CD8-positive, alpha-beta memory T cell (primary cell): Measurements from ENCODE around the gene CDH23. TPM values are rescaled to one million over a fixed set of nuclear protein-coding genes. Genes with fewer than 3 reads are reported as not detected.
A peak's percentile ranks its signal among the peaks of the same experiment; 100 is the strongest.

Experiments
- CTCF ChIA-PET: fragments of 350-600 bp; sonication (Branson Sonifier 250); formaldehyde crosslinking; loops from one replicate; lab custom pipeline; 2021; ENCODE audit warnings: antibody characterized with exemption; lab: Charles Lee
- POLR2A ChIA-PET: fragments of 350-600 bp; sonication (Branson Sonifier 250); formaldehyde crosslinking; loops from one replicate; lab custom pipeline; 2021; ENCODE audit warnings: antibody characterized with exemption; lab: Charles Lee
- DNase-seq, 5 donors: peaks; one replicate each; pipeline versions ENCODE4 v3.0.0 to v3.0.0-alpha.2; 2020 to 2022; ENCODE audit warnings: mixed read lengths in 1 of 5
- H3K27ac ChIP-seq: one replicate; pipeline ENCODE4 v1.7.0; 2013; ENCODE audit warnings: low read depth, mild to moderate bottlenecking, low read length, moderate library complexity
- H3K27me3 ChIP-seq: 2 replicates; pipeline ENCODE4 v1.7.0; 2013; ENCODE audit warnings: low read length, mild to moderate bottlenecking; ENCODE audit not compliant: insufficient read depth, poor library complexity, severe bottlenecking
- H3K36me3 ChIP-seq: 2 replicates; pipeline ENCODE4 v1.7.0; 2013; ENCODE audit warnings: mild to moderate bottlenecking, low read length, moderate library complexity; ENCODE audit not compliant: insufficient read depth
- H3K4me1 ChIP-seq: 2 replicates; pipeline ENCODE4 v1.7.0; 2013; ENCODE audit warnings: mild to moderate bottlenecking, low read length, moderate library complexity; ENCODE audit not compliant: insufficient read depth
- H3K4me3 ChIP-seq: 2 replicates; pipeline ENCODE4 v1.7.0; 2013; ENCODE audit warnings: mild to moderate bottlenecking, low read length
- H3K9me3 ChIP-seq: 2 replicates; pipeline ENCODE4 v1.7.0; 2013; ENCODE audit warnings: mild to moderate bottlenecking, low read length
- H3K27ac Mint-ChIP-seq, 8 donors: one replicate each; pipeline ENCODE4 v1.8.0; 2020 to 2021; ENCODE audit warnings: mixed read lengths in 8 of 8, mild to moderate bottlenecking in 6 of 8, inconsistent platforms in 3 of 8, moderate library complexity in 3 of 8
- H3K27me3 Mint-ChIP-seq, 2 donors: one replicate each; pipeline ENCODE4 v1.8.0; 2020 to 2021; ENCODE audit warnings: mixed read lengths in 2 of 2, mild to moderate bottlenecking in 1 of 2, moderate library complexity in 1 of 2
- H3K36me3 Mint-ChIP-seq, 3 donors: one replicate each; pipeline ENCODE4 v1.8.0; 2020 to 2021; ENCODE audit warnings: mixed read lengths in 3 of 3, inconsistent platforms in 1 of 3, mild to moderate bottlenecking in 1 of 3
- H3K4me1 Mint-ChIP-seq, 3 donors: one replicate each; pipeline ENCODE4 v1.8.0; 2020 to 2021; ENCODE audit warnings: mixed read lengths in 3 of 3, inconsistent platforms in 1 of 3, mild to moderate bottlenecking in 1 of 3
- H3K4me3 Mint-ChIP-seq, 7 donors: one replicate each; pipeline ENCODE4 v1.8.0; 2020 to 2021; ENCODE audit warnings: mixed read lengths in 7 of 7, mild to moderate bottlenecking in 6 of 7, moderate library complexity in 4 of 7, inconsistent platforms in 2 of 7
- H3K9me3 Mint-ChIP-seq, 5 donors: one replicate each; pipeline ENCODE4 v1.8.0; 2020 to 2022; ENCODE audit warnings: mixed read lengths in 5 of 5, mild to moderate bottlenecking in 3 of 5, moderate library complexity in 2 of 5, inconsistent platforms in 1 of 5
- polyA plus RNA-seq: library from polyadenylated mRNA; unstranded; fragments of 300-500 nt; fragmentation: Illumina TruSeq; gene quantifications from one replicate; pipeline ENCODE4 v1.2.3, GENCODE V29; 2021
- total RNA-seq, 2 experiments: library from RNA; stranded (reverse); gene quantifications; one replicate each; pipeline ENCODE4 v1.2.3, GENCODE V29; 2021

CDH23 gene
- total and polyA plus RNA-seq, 3 experiments from 2014 or later = 0.74 to 2.0 (median 0.78) TPM

DNA sequence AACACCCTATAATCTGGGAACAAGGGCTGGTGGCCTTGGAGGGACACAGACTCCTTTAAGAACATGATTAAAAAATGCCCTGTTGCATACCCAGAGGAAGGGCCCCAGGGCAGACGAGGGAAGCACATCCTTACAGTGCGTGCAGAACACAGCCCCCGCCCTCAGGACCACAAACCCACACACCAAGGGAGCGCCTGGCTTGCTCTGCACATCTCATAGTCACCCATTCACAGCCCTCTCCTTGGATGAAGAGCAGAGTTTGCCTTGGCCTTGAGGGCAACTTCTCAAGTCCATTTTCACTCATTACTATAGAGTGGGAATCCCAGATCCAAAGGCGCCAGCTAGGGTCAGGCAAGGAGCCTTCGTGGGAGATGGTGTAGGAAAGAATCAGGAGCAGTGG is 382.9 kb downstream of the CDH23 start:
- Mint-ChIP-seq H3K27ac (no peak overlapping the region), H3K27me3 (no peaks in the 10 kb centered on the region), H3K9me3 (no peaks in the 10 kb centered on the region), H3K4me1 (peaks cover 18 to 37% (median 22%) of the 10 kb centered on the region in 3 donors), H3K36me3 (peaks cover 0 to 5% (median 0%) of the 10 kb centered on the region in 3 donors), H3K4me3 (no peak overlapping the region)
- no peaks in the 10 kb centered on the region for H3K9me3 ChIP-seq
- DNase-seq = peak in 1 of 5 donors; percentile 30
- H3K27me3 ChIP-seq = no peaks in the 10 kb centered on the region
- no peak overlapping the region for H3K27ac ChIP-seq
- no peak overlapping the region for H3K4me3 ChIP-seq
- ChIA-PET CTCF (no interaction called here), POLR2A (no interaction called here)
- peaks cover 21% of the 10 kb centered on the region for H3K4me1 ChIP-seq
- no peaks in the 10 kb centered on the region for H3K36me3 ChIP-seq

DNA sequence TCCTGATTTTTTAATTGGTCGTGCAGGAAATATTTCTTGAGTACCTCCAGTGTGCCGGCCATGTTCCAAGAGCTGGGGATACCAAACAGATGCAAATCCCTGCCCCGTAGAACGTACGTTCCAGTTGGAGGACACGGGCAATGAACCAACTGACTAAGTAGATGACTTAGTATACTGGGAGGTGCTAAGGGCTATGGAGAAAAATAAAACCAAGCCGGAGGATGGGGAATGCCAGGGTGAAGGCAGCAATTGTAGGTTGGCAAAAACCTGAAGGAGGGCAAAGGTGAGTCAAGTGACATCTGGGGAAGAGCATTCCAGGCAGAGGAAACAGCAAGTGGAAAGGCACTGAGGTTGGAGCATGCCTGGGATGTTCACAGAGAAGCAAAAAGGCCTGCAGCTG is 383.4 kb downstream of the CDH23 start:
- ChIA-PET POLR2A (no interaction called here), CTCF (no interaction called here)
- peak in 1 of 5 donors; percentile 14 for DNase-seq
- no peak overlapping the region for H3K4me3 Mint-ChIP-seq
- no peaks in the 10 kb centered on the region for H3K9me3 Mint-ChIP-seq
- no peak overlapping the region for H3K4me3 ChIP-seq
- H3K27me3 Mint-ChIP-seq = no peaks in the 10 kb centered on the region
- no peaks in the 10 kb centered on the region for H3K9me3 ChIP-seq
- H3K4me1 Mint-ChIP-seq = peaks cover 15 to 32% (median 21%) of the 10 kb centered on the region in 3 donors
- peaks cover 16% of the 10 kb centered on the region for H3K4me1 ChIP-seq
- no peak overlapping the region for H3K27ac Mint-ChIP-seq
- H3K36me3 ChIP-seq = no peaks in the 10 kb centered on the region
- H3K27me3 ChIP-seq = no peaks in the 10 kb centered on the region
- H3K27ac ChIP-seq = no peak overlapping the region
- peaks cover 0 to 5% (median 0%) of the 10 kb centered on the region in 3 donors for H3K36me3 Mint-ChIP-seq

DNA sequence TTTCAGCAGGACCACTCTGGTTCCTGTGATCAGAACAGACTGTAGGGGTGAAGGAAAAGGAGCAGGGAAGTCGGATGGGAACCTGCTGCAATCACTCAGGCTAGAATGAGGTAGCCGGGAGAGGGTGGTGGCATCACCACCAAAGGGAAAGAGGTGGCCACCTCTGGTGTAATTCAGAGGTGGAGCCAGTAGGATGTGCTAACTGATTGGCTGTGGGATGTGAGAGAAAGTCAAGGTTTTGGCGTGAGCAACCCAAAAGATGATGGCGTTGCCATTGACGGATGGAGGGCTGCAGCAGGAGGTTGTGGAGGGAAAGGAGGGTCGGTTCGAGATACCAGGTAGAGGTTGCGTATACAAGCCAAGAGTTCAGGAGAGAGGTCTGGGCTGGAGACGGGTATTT is 384.0 kb downstream of the CDH23 start:
- Mint-ChIP-seq H3K4me3 (no peak overlapping the region), H3K27me3 (no peaks in the 10 kb centered on the region), H3K9me3 (no peaks in the 10 kb centered on the region), H3K27ac (no peak overlapping the region), H3K4me1 (peaks cover 10 to 27% (median 16%) of the 10 kb centered on the region in 3 donors), H3K36me3 (peaks cover 0 to 5% (median 0%) of the 10 kb centered on the region in 3 donors)
- H3K27me3 ChIP-seq = no peaks in the 10 kb centered on the region
- H3K4me3 ChIP-seq = no peak overlapping the region
- no peak for DNase-seq
- peaks cover 10% of the 10 kb centered on the region for H3K4me1 ChIP-seq
- no peaks in the 10 kb centered on the region for H3K9me3 ChIP-seq
- no peak overlapping the region for H3K27ac ChIP-seq
- POLR2A ChIA-PET = interaction anchor here (0.5 kb wide), 1 partner anchor 30 kb away, joined by 8 read pairs; no protein-coding TSS in a partner anchor
- CTCF ChIA-PET = no interaction called here
- H3K36me3 ChIP-seq = no peaks in the 10 kb centered on the region

DNA sequence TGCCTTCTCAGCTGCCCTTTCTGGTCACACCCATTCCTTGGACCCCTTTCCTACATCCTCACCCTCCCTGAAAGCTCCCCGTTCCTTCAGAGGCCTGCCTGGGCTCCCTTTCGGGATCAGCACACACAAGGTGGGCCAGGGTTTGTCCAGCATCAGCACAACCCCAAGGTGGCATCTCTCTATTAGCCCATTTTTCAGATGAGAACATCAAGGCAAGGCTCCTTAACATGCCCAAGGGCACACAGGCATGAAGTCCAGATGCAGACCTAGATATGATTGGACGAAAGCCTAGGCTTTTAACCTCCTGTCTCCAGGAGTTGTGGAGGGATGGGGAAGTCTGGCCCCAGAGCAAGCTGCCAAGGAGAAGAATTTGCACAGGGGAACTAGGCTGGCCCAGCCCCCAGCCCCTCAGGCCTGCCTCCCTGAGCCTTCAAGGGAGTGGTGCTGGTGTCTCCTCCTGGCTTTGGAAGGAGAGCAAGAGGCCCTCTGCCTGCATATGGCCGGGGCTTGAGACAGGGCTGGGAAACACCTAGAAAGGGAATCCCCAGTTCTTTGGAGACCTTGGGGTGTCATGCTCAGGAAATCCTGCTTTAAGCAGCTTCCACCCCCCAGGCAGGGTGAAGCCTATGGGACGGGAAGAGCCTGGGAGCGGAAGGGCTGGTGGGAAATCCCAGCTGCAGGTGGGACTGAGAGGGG is 385.6 kb downstream of the CDH23 start:
- DNase-seq = no peak

DNA sequence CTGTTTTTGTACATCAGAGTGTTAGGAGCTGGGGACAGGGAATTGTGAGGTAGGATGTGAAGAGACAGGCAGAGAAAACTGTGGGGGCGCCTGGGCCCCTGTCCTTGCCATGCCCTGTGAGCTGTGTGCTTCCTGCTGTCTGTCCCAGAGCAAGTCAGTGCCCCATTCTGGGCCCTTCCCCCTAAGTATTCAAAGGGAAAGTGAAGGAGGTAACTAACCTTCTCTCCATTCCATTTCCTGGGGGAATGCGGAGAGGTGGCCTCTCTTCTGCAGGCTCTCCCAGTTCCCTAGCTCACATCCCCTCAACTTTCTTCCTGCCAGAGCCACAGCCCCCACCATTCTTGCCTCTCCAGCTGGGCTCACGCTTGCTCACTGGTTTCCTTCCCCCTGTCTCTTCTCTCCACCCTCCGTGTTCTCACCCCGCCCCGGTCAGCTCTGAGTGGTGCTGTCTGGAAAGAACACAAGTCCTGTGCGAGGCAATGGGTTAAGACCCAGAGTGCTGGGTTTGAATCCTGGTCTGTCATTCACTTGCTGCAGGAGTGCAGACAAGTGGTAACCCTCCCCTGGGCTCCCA is 386.3 kb downstream of the CDH23 start:
- Histone ChIP-seq H3K27me3 (no peaks in the 10 kb centered on the region), H3K4me1 (no peaks in the 10 kb centered on the region), H3K27ac (no peak overlapping the region), H3K9me3 (no peaks in the 10 kb centered on the region), H3K4me3 (no peak overlapping the region), H3K36me3 (no peaks in the 10 kb centered on the region)
- ChIA-PET POLR2A (no interaction called here), CTCF (interaction anchor here (0.8 to 2.8 kb wide), 3 partner anchors 10 to 64 kb away, joined by 3 to 9 read pairs (median 3); partner anchors contain the start of gene VSIR)
- Mint-ChIP-seq H3K27me3 (no peaks in the 10 kb centered on the region), H3K9me3 (no peaks in the 10 kb centered on the region), H3K4me3 (no peak overlapping the region), H3K36me3 (peaks cover 0 to 5% (median 0%) of the 10 kb centered on the region in 3 donors), H3K4me1 (peaks cover 0 to 6% (median 0%) of the 10 kb centered on the region in 3 donors), H3K27ac (peak overlapping the region in 1 of 8 donors; percentile 67)
- peak in 1 of 5 donors; percentile 33 for DNase-seq

More for the DNA sequence above, 385.6 kb downstream of the CDH23 start:
- H3K4me3 Mint-ChIP-seq = peak overlapping the region in 1 of 7 donors; percentile 48
- no peaks in the 10 kb centered on the region for H3K9me3 ChIP-seq
- no peaks in the 10 kb centered on the region for H3K9me3 Mint-ChIP-seq
- no peaks in the 10 kb centered on the region for H3K4me1 ChIP-seq
- H3K27ac Mint-ChIP-seq = no peak overlapping the region
- H3K4me3 ChIP-seq = no peak overlapping the region
- CTCF ChIA-PET = interaction anchor here (0.6 to 2.8 kb wide), 3 partner anchors 9 to 84 kb away, joined by 3 to 9 read pairs (median 3); partner anchors contain the start of gene VSIR
- peaks cover 0 to 5% (median 0%) of the 10 kb centered on the region in 3 donors for H3K36me3 Mint-ChIP-seq
- no peaks in the 10 kb centered on the region for H3K36me3 ChIP-seq
- no peaks in the 10 kb centered on the region for H3K27me3 ChIP-seq
- peaks cover 0 to 10% (median 3%) of the 10 kb centered on the region in 3 donors for H3K4me1 Mint-ChIP-seq
- H3K27ac ChIP-seq = no peak overlapping the region
- H3K27me3 Mint-ChIP-seq = no peaks in the 10 kb centered on the region
- POLR2A ChIA-PET = no interaction called here

DNA sequence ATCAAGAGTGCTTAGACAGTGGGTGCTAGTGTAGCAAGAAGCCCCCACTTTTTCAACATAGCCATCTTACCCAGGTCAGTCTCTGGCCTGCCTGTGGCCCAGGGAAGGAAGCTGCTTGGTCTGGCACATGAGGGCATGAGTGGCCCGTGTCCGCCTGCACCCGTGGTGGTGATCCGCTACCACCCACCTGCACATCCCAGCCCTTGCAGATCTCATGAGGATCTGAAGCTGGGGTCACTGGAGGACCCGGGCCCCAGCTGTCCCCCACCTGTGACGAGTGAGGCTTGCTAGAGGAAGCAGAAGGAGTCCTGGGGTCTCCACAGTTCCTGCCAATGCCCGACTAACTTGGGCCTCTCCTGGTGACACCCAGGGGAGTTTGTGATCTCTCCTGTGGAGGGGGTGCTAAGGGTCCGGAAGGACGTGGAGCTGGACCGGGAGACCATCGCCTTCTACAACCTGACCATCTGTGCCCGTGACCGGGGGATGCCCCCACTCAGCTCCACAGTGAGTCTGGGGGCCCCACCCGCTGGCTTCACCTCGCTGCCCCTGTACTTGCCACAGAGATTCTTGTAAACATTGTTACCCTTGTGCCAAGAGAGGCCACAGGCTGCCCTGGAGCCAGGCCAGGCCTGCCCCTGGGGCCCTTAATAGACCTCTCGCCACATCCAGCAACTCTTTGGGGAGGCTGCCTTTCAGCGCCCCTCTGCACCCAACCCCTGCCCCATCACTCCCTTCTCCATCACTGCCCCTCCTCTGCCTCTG is 387.4 kb downstream of the CDH23 start:
- CTCF ChIA-PET = interaction anchor here (2.8 kb wide), 1 partner anchor 11 kb away, joined by 9 read pairs; the partner anchor contains the start of gene VSIR
- Mint-ChIP-seq H3K27ac (peak overlapping the region in 1 of 8 donors; percentile 71), H3K27me3 (no peaks in the 10 kb centered on the region), H3K36me3 (peaks cover 0 to 5% (median 0%) of the 10 kb centered on the region in 3 donors), H3K4me3 (no peak overlapping the region), H3K9me3 (no peaks in the 10 kb centered on the region), H3K4me1 (peaks cover 0 to 2% (median 0%) of the 10 kb centered on the region in 3 donors)
- Histone ChIP-seq H3K27me3 (no peaks in the 10 kb centered on the region), H3K27ac (no peak overlapping the region), H3K4me1 (no peaks in the 10 kb centered on the region), H3K36me3 (no peaks in the 10 kb centered on the region), H3K4me3 (no peak overlapping the region), H3K9me3 (no peaks in the 10 kb centered on the region)
- peak in 1 of 5 donors; percentile 19 for DNase-seq
- POLR2A ChIA-PET = interaction anchor here (0.5 kb wide), 1 partner anchor 93 kb away, joined by 3 read pairs; no protein-coding TSS in a partner anchor

DNA sequence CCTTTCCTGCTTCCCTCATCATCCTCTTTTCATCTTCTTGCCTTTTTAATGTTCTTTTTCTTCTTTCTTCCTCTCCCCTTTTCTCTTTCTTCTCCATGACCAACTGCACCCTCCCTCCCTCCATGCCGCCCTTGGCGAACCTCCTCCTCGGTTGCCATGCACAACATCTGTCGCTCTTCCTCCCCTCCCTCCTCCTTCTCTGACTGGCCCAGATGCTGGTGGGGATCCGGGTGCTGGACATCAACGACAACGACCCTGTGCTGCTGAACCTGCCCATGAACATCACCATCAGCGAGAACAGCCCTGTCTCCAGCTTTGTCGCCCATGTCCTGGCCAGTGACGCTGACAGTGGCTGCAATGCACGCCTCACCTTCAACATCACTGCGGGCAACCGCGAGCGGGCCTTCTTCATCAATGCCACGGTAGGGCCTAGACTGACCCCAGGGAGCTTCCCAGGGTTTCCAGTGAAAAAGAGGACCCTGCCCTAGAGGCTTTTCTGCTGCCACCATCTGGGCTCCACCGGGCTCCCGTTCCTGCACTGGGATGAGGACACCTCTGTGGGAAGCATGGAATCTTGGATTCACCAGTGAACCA is 388.1 kb downstream of the CDH23 start:
- no peak overlapping the region for H3K4me3 Mint-ChIP-seq
- peak overlapping the region in 1 of 8 donors; percentile 71 for H3K27ac Mint-ChIP-seq
- POLR2A ChIA-PET = no interaction called here
- Histone ChIP-seq H3K36me3 (no peaks in the 10 kb centered on the region), H3K27me3 (no peaks in the 10 kb centered on the region), H3K4me1 (no peaks in the 10 kb centered on the region), H3K4me3 (no peak overlapping the region), H3K9me3 (no peaks in the 10 kb centered on the region), H3K27ac (no peak overlapping the region)
- no peaks in the 10 kb centered on the region for H3K27me3 Mint-ChIP-seq
- DNase-seq = no peak
- no peaks in the 10 kb centered on the region for H3K9me3 Mint-ChIP-seq
- H3K36me3 Mint-ChIP-seq = peaks cover 0 to 5% (median 0%) of the 10 kb centered on the region in 3 donors
- CTCF ChIA-PET = interaction anchor here (0.6 to 1.8 kb wide), 2 partner anchors 11 to 484 kb away, joined by 3 to 12 read pairs; partner anchors contain the start of gene VSIR
- peaks cover 0 to 2% (median 0%) of the 10 kb centered on the region in 3 donors for H3K4me1 Mint-ChIP-seq
